K562 (cell line): ENCODE measurements around the gene LNX2. TPM values are rescaled to one million over a fixed set of nuclear protein-coding genes. Genes with fewer than 3 reads are reported as not detected.

ENCODE experiments used
- ATAC-seq: fragments of 200-7000 bp; cut with Tn5 transposase; 3 replicates; pipeline ENCODE4 v1.9.1; 2020; ENCODE audit warnings: moderate library complexity
- BruUV-seq: library from RNA; stranded (reverse); fragments of 400-500 nt; replicated peaks from 2 replicates; lab custom pipeline; 2021; lab: Mats Ljungman, UMichigan
- CTCF ChIA-PET: fragments of 300-600 bp; formaldehyde crosslinking; extraction: SDS; loops from one replicate; lab custom pipeline; 2021; ENCODE audit warnings: low intra/inter-chr PET ratio; lab: Yijun Ruan, JAX
- POLR2A ChIA-PET: fragments of 300-600, 350-650 bp; sonication (Branson Sonifier 250); formaldehyde crosslinking; extraction: SDS; loops from one replicate; lab custom pipeline; 2021; ENCODE audit warnings: antibody characterized with exemption, inconsistent platforms; lab: Yijun Ruan, JAX
- DNase-seq, 4 experiments: peaks; one replicate each; pipeline versions ENCODE4 v3.0.0 to v3.0.0-alpha.2; 2011 to 2018; ENCODE audit warnings: low spot score in 3 of 4, mixed read lengths in 3 of 4; ENCODE audit errors: extremely low read depth in 1 of 4
- FAIRE-seq: peaks from 2 replicates; lab custom pipeline; 2011; peaks lifted over from hg19 to GRCh38; lab: Jason Lieb, UNC
- H2AFZ ChIP-seq: 2 replicates; pipeline ENCODE4 v1.6.0; 2011; ENCODE audit warnings: low read depth, low read length, control low read depth, inconsistent platforms
- H3K27ac ChIP-seq: fragments of 200-600 bp; 3 replicates; pipeline ENCODE4 v1.8.0; 2011; ENCODE audit warnings: low read depth, mild to moderate bottlenecking, control low read depth, inconsistent platforms, low read length, moderate library complexity, mixed read lengths; ENCODE audit errors: extremely low read depth
- H3K27me3 ChIP-seq, 2 experiments: fragments of 300-600 bp in 1 of 2; 2 replicates in 1 of 2; 3 replicates in 1 of 2; pipeline versions ENCODE4 v1.6.0 to v1.8.0; 2011; ENCODE audit warnings: inconsistent platforms in 2 of 2, low read length in 2 of 2, mild to moderate bottlenecking in 1 of 2, mixed read lengths in 1 of 2, moderate library complexity in 1 of 2; ENCODE audit not compliant: control insufficient read depth in 2 of 2, insufficient read depth in 2 of 2
- H3K36me3 ChIP-seq: fragments of 300-600 bp; 3 replicates; pipeline ENCODE4 v1.8.0; 2011; ENCODE audit warnings: mild to moderate bottlenecking, low read length, inconsistent platforms; ENCODE audit not compliant: control insufficient read depth, insufficient read depth
- H3K4me1 ChIP-seq, 2 experiments: fragments of 200-600 bp in 1 of 2; replicated peaks in 1 of 2; 2 replicates in 1 of 2; 3 replicates in 1 of 2; pipeline versions ENCODE4 v1.5.1 to v1.8.0; 2011; ENCODE audit warnings: inconsistent platforms in 2 of 2, low read length in 2 of 2, mild to moderate bottlenecking in 1 of 2, mixed read lengths in 1 of 2, moderate library complexity in 1 of 2; ENCODE audit not compliant: control insufficient read depth in 2 of 2, insufficient read depth in 2 of 2
- H3K4me2 ChIP-seq: 2 replicates; pipeline ENCODE4 v1.6.1; 2011; ENCODE audit warnings: low read length, control low read depth, inconsistent platforms, mixed read lengths; ENCODE audit not compliant: insufficient read depth
- H3K4me3 ChIP-seq: fragments of 200-600 bp; sonication (generic), shearing (Covaris generic); 2 replicates; pipeline ENCODE4 v1.5.1; 2016; ENCODE audit warnings: control low read depth, inconsistent platforms
- H3K79me2 ChIP-seq: fragments of 200-600 bp; 3 replicates; pipeline ENCODE4 v1.8.0; 2011; ENCODE audit warnings: low read length, inconsistent platforms; ENCODE audit not compliant: control insufficient read depth, insufficient read depth
- H3K9ac ChIP-seq, 2 experiments: 2 replicates each; pipeline versions ENCODE4 v1.6.0 to v1.6.1; 2011; ENCODE audit warnings: low read depth in 2 of 2, low read length in 2 of 2, control low read depth in 1 of 2, inconsistent platforms in 1 of 2, mild to moderate bottlenecking in 1 of 2, mixed read lengths in 1 of 2; ENCODE audit not compliant: insufficient read depth in 1 of 2
- H3K9me1 ChIP-seq: one replicate; pipeline ENCODE4 v1.6.0; 2011; ENCODE audit warnings: inconsistent platforms, mild to moderate bottlenecking, low read length, moderate library complexity; ENCODE audit not compliant: control insufficient read depth, insufficient read depth
- H3K9me3 ChIP-seq: replicated peaks from 2 replicates; pipeline ENCODE4 v1.5.1; 2011; ENCODE audit warnings: low read depth, low read length, inconsistent platforms; ENCODE audit not compliant: control insufficient read depth, insufficient read depth
- H4K20me1 ChIP-seq: replicated peaks from 2 replicates; pipeline ENCODE4 v1.6.1; 2011; ENCODE audit warnings: low read length, inconsistent platforms, mixed read lengths; ENCODE audit not compliant: control insufficient read depth, insufficient read depth
- CBX1 ChIP-seq: sonication (generic); IDR thresholded peaks from 2 replicates; pipeline ENCODE4 v1.6.1; 2016; ENCODE audit warnings: antibody characterized with exemption, low read depth, mild to moderate bottlenecking
- CEBPB ChIP-seq: fragments of 450-650 bp; IDR thresholded peaks from 2 replicates; pipeline ENCODE4 v1.6.1; 2016; ENCODE audit warnings: missing genetic modification characterization, missing compliant biosample characterization
- CSDE1 ChIP-seq, 2 experiments: fragments of 450-650 bp; IDR thresholded peaks; 2 replicates each; pipeline ENCODE4 v1.6.1; 2016; ENCODE audit warnings: mild to moderate bottlenecking in 1 of 2
- E2F8 ChIP-seq: fragments of 450-650 bp; IDR thresholded peaks from 2 replicates; pipeline ENCODE4 v1.7.1; 2018; ENCODE audit warnings: mild to moderate bottlenecking, low read depth; ENCODE audit not compliant: partially characterized antibody
- GATA2 ChIP-seq: sonication (generic); formaldehyde crosslinking; IDR thresholded peaks from 2 replicates; pipeline ENCODE4 v1.4.0; 2020; ENCODE audit warnings: mild to moderate bottlenecking, missing genetic modification reagents
- KDM1A ChIP-seq, 2 experiments: fragments of 450-650 bp; IDR thresholded peaks; 2 replicates each; pipeline ENCODE4 v1.6.1; 2016; ENCODE audit warnings: mild to moderate bottlenecking in 2 of 2
- PHB2 ChIP-seq: fragments of 450-650 bp; IDR thresholded peaks from 2 replicates; pipeline ENCODE4 v1.6.1; 2017; ENCODE audit warnings: low read depth
- SAFB ChIP-seq: fragments of 200-400 bp; formaldehyde crosslinking; IDR thresholded peaks from 2 replicates; pipeline ENCODE4 v1.6.1; 2017; ENCODE audit warnings: low read depth, low read length, borderline replicate concordance
- SMARCA5 ChIP-seq: fragments of 450-650 bp; IDR thresholded peaks from 2 replicates; pipeline ENCODE4 v1.6.1; 2016
- TARDBP ChIP-seq: fragments of 450-650 bp; IDR thresholded peaks from 2 replicates; pipeline ENCODE4 v1.6.1; 2016
- TEAD1 ChIP-seq, 2 experiments: fragments of 450-650 bp in 1 of 2; sonication (generic) in 1 of 2; formaldehyde crosslinking; IDR thresholded peaks; 2 replicates each; pipeline versions ENCODE4 v1.4.0 to v1.8.0; 2020 to 2022; ENCODE audit warnings: mild to moderate bottlenecking in 2 of 2, missing genetic modification reagents in 1 of 2
- TFAM ChIP-seq: fragments of 250-450 bp; sonication (Bioruptor Pico); conservative IDR thresholded peaks from 2 replicates; pipeline ENCODE4 v1.5.0; 2021; ENCODE audit warnings: mild to moderate bottlenecking, moderate library complexity
- WGBS: fragments of 100-300 bp; shearing (Covaris generic); methylation state at CpG from one replicate; pipeline ENCODE4 v1.1.6; 2016; ENCODE audit warnings: low coverage, mixed read lengths; ENCODE audit not compliant: insufficient coverage; ENCODE audit errors: missing lambda C conversion rate; 5-methylcytosine and 5-hydroxymethylcytosine counted together
- in situ Hi-C: fragments of 300-500 bp; cut with MboI; formaldehyde crosslinking; loops from 4 replicates; pipeline ENCODE4 v1.15.0; 2018; ENCODE audit warnings: inconsistent platforms, mixed read lengths
- intact Hi-C: fragments of 100-400 bp; cut with micrococcal nuclease; formaldehyde crosslinking; loops from 2 replicates; pipeline ENCODE4 v1.14.2; 2022
- polyA plus RNA-seq, 8 experiments: library from polyadenylated mRNA; depleted of rRNA in 4 of 8; stranded (reverse) in 5 of 8; unstranded in 3 of 8; fragments of >200 nt; fragmentation: Nextera tagmentation in 2 of 8; fragmentation: Illumina TruSeq in 1 of 8; extraction: Ambion mirVana in 2 of 8; extraction: Trizol in 1 of 8; gene quantifications; 2 replicates each; pipeline versions ENCODE4 v1.2.1 to v1.2.3, GENCODE V29; 2011 to 2014; ENCODE audit warnings: inconsistent platforms in 1 of 8, missing spikeins in 1 of 8
- total RNA-seq, 7 experiments: library from RNA; depleted of rRNA in 6 of 7; stranded (reverse); fragments of >200 nt in 6 of 7; fragmentation: Illumina TruSeq in 2 of 7; extraction: Trizol in 2 of 7; gene quantifications; 2 replicates each; pipeline versions ENCODE4 v1.2.1 to v1.2.3, GENCODE V29; 2011 to 2021; ENCODE audit warnings: low replicate concordance in 1 of 7

LNX2 gene
- total and polyA plus RNA-seq, 9 of the 15 experiments (the other 6 are each of a cell fraction or from before 2014, with no cell fraction given): 1.5 to 5.5 (median 4.0) TPM

GRCh38 chr13:27632214-27632613, 11.9 kb upstream of the LNX2 start:
- TF ChIP-seq TFAM (CRISPR knock-in tag) (no peak), KDM1A (IDR thresholded peaks at IDR 0.05) (no peak), SAFB (no peak), TEAD1 (CRISPR knock-in tag; IDR thresholded peaks at IDR 0.05) (no peak), CBX1 (no peak)
- TF ChIP-seq, all 486 proteins: peak for 0
- no peak overlapping the region for H3K27ac ChIP-seq
- 90% methylated on average over 4 of the region's 4 CpGs for WGBS
- no peaks in the 10 kb centered on the region for H3K27me3 ChIP-seq
- H3K79me2 ChIP-seq: peaks cover 13% of the 10 kb centered on the region; the same call in 2 of the 3 replicates
- H3K9ac ChIP-seq: no peak overlapping the region
- H3K36me3 ChIP-seq: peaks cover 20% of the 10 kb centered on the region; the same call in 1 of the 3 replicates
- CTCF ChIA-PET: no interaction called here
- no peak for DNase-seq
- no peaks in the 10 kb centered on the region for H3K9me3 ChIP-seq
- POLR2A ChIA-PET: interaction anchor here (0.6 to 1.8 kb wide), 3 partner anchors 8 to 216 kb away, joined by 3 to 4 read pairs (median 3); partner anchors contain the start of gene LNX2
- in situ Hi-C loops (no loop called here), intact Hi-C loops (no loop called here)
- ATAC-seq: no peak
- peaks cover 0 to 3% of the 10 kb centered on the region in 2 experiments; a peak in 2 of 5 replicates for H3K4me1 ChIP-seq
- FAIRE-seq: no peak
- H2AFZ ChIP-seq: no peak overlapping the region
- H4K20me1 ChIP-seq: no peaks in the 10 kb centered on the region
- peaks cover 5% of the 10 kb centered on the region for H3K9me1 ChIP-seq
- no peak overlapping the region for H3K4me3 ChIP-seq
- H3K4me2 ChIP-seq: no peak overlapping the region
- no TSS peak for BruUV-seq

GRCh38 chr13:27631665-27632064, 11.3 kb upstream of the LNX2 start:
- Histone ChIP-seq H3K36me3 (peaks cover 20% of the 10 kb centered on the region; the same call in 1 of the 3 replicates), H2AFZ (no peak overlapping the region), H3K4me2 (no peak overlapping the region), H3K27me3 (no peaks in the 10 kb centered on the region), H3K4me1 (peaks cover 0 to 3% of the 10 kb centered on the region in 2 experiments; a peak in 2 of 5 replicates), H3K9me3 (no peaks in the 10 kb centered on the region), H3K27ac (no peak overlapping the region), H3K9me1 (peaks cover 5% of the 10 kb centered on the region), H3K9ac (no peak overlapping the region), H3K79me2 (peaks cover 16% of the 10 kb centered on the region; the same call in 2 of the 3 replicates), H3K4me3 (no peak overlapping the region), H4K20me1 (no peaks in the 10 kb centered on the region)
- no peak for FAIRE-seq
- CTCF ChIA-PET: no interaction called here
- 95% methylated on average over 2 of the region's 2 CpGs for WGBS
- POLR2A ChIA-PET: interaction anchor here (0.6 to 1.8 kb wide), 3 partner anchors 7 to 217 kb away, joined by 3 to 4 read pairs (median 3); partner anchors contain the start of gene LNX2
- in situ Hi-C loops: no loop called here
- intact Hi-C loops: no loop called here
- TF ChIP-seq PHB2: no peak
- TF ChIP-seq CSDE1 (IDR thresholded peaks at IDR 0.05): no peak
- no peak for TF ChIP-seq E2F8
- TF ChIP-seq CEBPB (tag): no peak
- TF ChIP-seq TARDBP: no peak
- no peak for TF ChIP-seq SMARCA5
- TF ChIP-seq GATA2 (CRISPR knock-in tag): no peak
- DNase-seq: no peak
- BruUV-seq: no TSS peak
- ATAC-seq: no peak
